ENCODE results near the gene EXOC4.

The EXOC4 gene

GRCh38 chr7:133796782-133797745, 544.2 kb downstream of the EXOC4 start:
- POLR2A ChIA-PET: no interaction called here
- no peak for TF ChIP-seq CTCF (IDR thresholded peaks at IDR 0.05; ENCODE audit: control extremely low read depth, extremely low read depth, low read depth, missing control alignments)
- CTCF ChIA-PET: no interaction called here
- DNase-seq (ENCODE audit: extremely low spot score): no peak

- ChIA-PET POLR2A (no interaction called here), CTCF (no interaction called here)
- DNase-seq (ENCODE audit: extremely low spot score): no peak
- TF ChIP-seq CTCF (IDR thresholded peaks at IDR 0.05; ENCODE audit: control extremely low read depth, extremely low read depth, low read depth, missing control alignments): no peak
Observed at GRCh38 chr7:133797818-133798520, 545.1 kb downstream of the EXOC4 start.

- no peak for DNase-seq (ENCODE audit: extremely low spot score)
- ChIA-PET CTCF (no interaction called here), POLR2A (no interaction called here)
- TF ChIP-seq CTCF (IDR thresholded peaks at IDR 0.05; ENCODE audit: control extremely low read depth, extremely low read depth, low read depth, missing control alignments): no peak
Observed at GRCh38 chr7:133801341-133801740, 548.5 kb downstream of the EXOC4 start.

- DNase-seq (ENCODE audit: extremely low spot score): no peak
- ChIA-PET POLR2A (no interaction called here), CTCF (no interaction called here)
- TF ChIP-seq CTCF (IDR thresholded peaks at IDR 0.05; ENCODE audit: control extremely low read depth, extremely low read depth, low read depth, missing control alignments): no peak
Observed at GRCh38 chr7:133804127-133804526, 551.2 kb downstream of the EXOC4 start.

GRCh38 chr7:133805426-133805825, 552.5 kb downstream of the EXOC4 start:
- CTCF ChIA-PET: interaction anchor here (1.5 kb wide), 1 partner anchor 9 kb away, joined by 4 read pairs; no protein-coding TSS in a partner anchor
- TF ChIP-seq CTCF (IDR thresholded peaks at IDR 0.05; ENCODE audit: control extremely low read depth, extremely low read depth, low read depth, missing control alignments): no peak

GRCh38 chr7:133807624-133808492, 555.0 kb downstream of the EXOC4 start:
- ChIA-PET POLR2A (no interaction called here), CTCF (no interaction called here)
- no peak for TF ChIP-seq CTCF (IDR thresholded peaks at IDR 0.05; ENCODE audit: control extremely low read depth, extremely low read depth, low read depth, missing control alignments)
- DNase-seq (ENCODE audit: extremely low spot score): no peak

More at GRCh38 chr7:133805426-133805825, 552.5 kb downstream of the EXOC4 start:
- POLR2A ChIA-PET: no interaction called here
- no peak for DNase-seq (ENCODE audit: extremely low spot score)

Data from GM10248 (cell line).